Dermis blood vessel endothelial cell (primary cell): Measurements from ENCODE around the gene NMT2. TPM values are rescaled to one million over a fixed set of nuclear protein-coding genes. Genes with fewer than 3 reads are reported as not detected.
"Not testable (repeated sequence)": the region's sequence is repeated elsewhere in the genome, so short reads cannot be mapped to it uniquely, and the experiment has no call there.

Experiments
- DNase-seq: peaks from one replicate; pipeline ENCODE4 v3.0.0; 2010
- total RNA-seq: library from RNA; depleted of rRNA; stranded (reverse); fragments of >200 nt; gene quantifications from 2 replicates; pipeline ENCODE4 v1.2.3, GENCODE V29; 2014

Gene NMT2
- total RNA-seq: 40.6 and 70.3 TPM in 2 replicates

- DNase-seq: no peak
These were observed at the start of gene NMT2 for GRCh38 chr10:15168291-15168785. Gene NMT2, minus strand, starts transcription at chr10:15168693. Its CDS starts 81 bp downstream, at chr10:15168612.

- DNase-seq: peak; percentile 57
These were observed 48.2 kb upstream of the NMT2 start for GRCh38 chr10:15216700-15217099.

GRCh38 chr10:15214237-15214636 is 45.7 kb upstream of the NMT2 start:
- DNase-seq: no peak

- DNase-seq: no peak
These were observed 45.0 kb upstream of the NMT2 start for GRCh38 chr10:15213461-15213861.

- DNase-seq: peak; percentile 46
These were observed 43.0 kb upstream of the NMT2 start for GRCh38 chr10:15211464-15211979.

- no peak for DNase-seq
These were observed 42.0 kb upstream of the NMT2 start for GRCh38 chr10:15210521-15210920.

- DNase-seq: peak; percentile 94
These were observed 41.5 kb upstream of the NMT2 start for GRCh38 chr10:15209827-15210509.

GRCh38 chr10:15208221-15208620 is 39.7 kb upstream of the NMT2 start:
- DNase-seq: no peak

- DNase-seq: not testable (repeated sequence)
These were observed 38.9 kb upstream of the NMT2 start for GRCh38 chr10:15207410-15207809.

- peak; percentile 14 for DNase-seq
These were observed 34.1 kb upstream of the NMT2 start for GRCh38 chr10:15202639-15203038.

GRCh38 chr10:15202301-15202621 is 33.8 kb upstream of the NMT2 start:
- not testable (repeated sequence) for DNase-seq

- peak; percentile 59 for DNase-seq
These were observed 33.3 kb upstream of the NMT2 start for GRCh38 chr10:15201589-15202300.

- DNase-seq: peak; percentile 97
These were observed 32.1 kb upstream of the NMT2 start for GRCh38 chr10:15200626-15201025.

- no peak for DNase-seq
These were observed 29.4 kb upstream of the NMT2 start for GRCh38 chr10:15197911-15198310.

- peak; percentile 42 for DNase-seq
These were observed 28.8 kb upstream of the NMT2 start for GRCh38 chr10:15197276-15197675.

- DNase-seq: peak; percentile 88
These were observed 27.7 kb upstream of the NMT2 start for GRCh38 chr10:15196021-15196834.

- DNase-seq: no peak
These were observed 20.8 kb upstream of the NMT2 start for GRCh38 chr10:15189133-15189885.

- no peak for DNase-seq
These were observed 20.1 kb upstream of the NMT2 start for GRCh38 chr10:15188603-15189002.

GRCh38 chr10:15183689-15184481 is 15.4 kb upstream of the NMT2 start:
- no peak for DNase-seq

- DNase-seq: no peak
These were observed 14.2 kb upstream of the NMT2 start for GRCh38 chr10:15182540-15183207.
